GM23338 (cell line): Measurements from ENCODE around the gene SMIM14.

Experiments used
- CREB1 ChIP-seq: fragments of 250-450 bp; sonication (Bioruptor Pico); IDR thresholded peaks from 2 replicates; pipeline ENCODE4 v1.5.0; 2020; ENCODE audit warnings: low read depth, mild to moderate bottlenecking, moderate library complexity
- EZH2 ChIP-seq: fragments of 200-600 bp; sonication (generic); IDR thresholded peaks from one replicate; pipeline ENCODE4 v1.8.0; 2017; ENCODE audit warnings: antibody characterized with exemption, mild to moderate bottlenecking, low read depth; ENCODE audit not compliant: unreplicated experiment
- POLR2AphosphoS5 ChIP-seq: IDR thresholded peaks from 2 replicates; pipeline ENCODE4 v1.6.1; 2016; ENCODE audit warnings: antibody characterized with exemption, low read depth
- TF ChIP-seq, protein P1 (sequence below), 2 experiments: fragments of 200-600 bp in 1 of 2; sonication (generic) in 1 of 2; conservative IDR thresholded peaks; 2 replicates each; pipeline versions ENCODE4 v1.5.1 to v1.6.1; 2016 to 2017; ENCODE audit warnings: antibody characterized with exemption in 2 of 2, low read depth in 2 of 2, mild to moderate bottlenecking in 2 of 2, moderate library complexity in 1 of 2
- TF ChIP-seq, protein P2 (sequence below): IDR thresholded peaks from one replicate; pipeline ENCODE4 v1.6.1; 2018; ENCODE audit warnings: antibody characterized with exemption; ENCODE audit not compliant: unreplicated experiment

GRCh38 chr4:39543034-39543433 is 95.6 kb downstream of the SMIM14 start:
- TF ChIP-seq POLR2AphosphoS5 (no peak), CREB1 (CRISPR knock-in tag) (no peak), EZH2 (no peak)
- TF ChIP-seq, protein P1, sequence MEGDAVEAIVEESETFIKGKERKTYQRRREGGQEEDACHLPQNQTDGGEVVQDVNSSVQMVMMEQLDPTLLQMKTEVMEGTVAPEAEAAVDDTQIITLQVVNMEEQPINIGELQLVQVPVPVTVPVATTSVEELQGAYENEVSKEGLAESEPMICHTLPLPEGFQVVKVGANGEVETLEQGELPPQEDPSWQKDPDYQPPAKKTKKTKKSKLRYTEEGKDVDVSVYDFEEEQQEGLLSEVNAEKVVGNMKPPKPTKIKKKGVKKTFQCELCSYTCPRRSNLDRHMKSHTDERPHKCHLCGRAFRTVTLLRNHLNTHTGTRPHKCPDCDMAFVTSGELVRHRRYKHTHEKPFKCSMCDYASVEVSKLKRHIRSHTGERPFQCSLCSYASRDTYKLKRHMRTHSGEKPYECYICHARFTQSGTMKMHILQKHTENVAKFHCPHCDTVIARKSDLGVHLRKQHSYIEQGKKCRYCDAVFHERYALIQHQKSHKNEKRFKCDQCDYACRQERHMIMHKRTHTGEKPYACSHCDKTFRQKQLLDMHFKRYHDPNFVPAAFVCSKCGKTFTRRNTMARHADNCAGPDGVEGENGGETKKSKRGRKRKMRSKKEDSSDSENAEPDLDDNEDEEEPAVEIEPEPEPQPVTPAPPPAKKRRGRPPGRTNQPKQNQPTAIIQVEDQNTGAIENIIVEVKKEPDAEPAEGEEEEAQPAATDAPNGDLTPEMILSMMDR (conservative IDR thresholded peaks at IDR 0.05; ENCODE audit: low read depth in 2 of 2), result no peak
- TF ChIP-seq, protein P2, sequence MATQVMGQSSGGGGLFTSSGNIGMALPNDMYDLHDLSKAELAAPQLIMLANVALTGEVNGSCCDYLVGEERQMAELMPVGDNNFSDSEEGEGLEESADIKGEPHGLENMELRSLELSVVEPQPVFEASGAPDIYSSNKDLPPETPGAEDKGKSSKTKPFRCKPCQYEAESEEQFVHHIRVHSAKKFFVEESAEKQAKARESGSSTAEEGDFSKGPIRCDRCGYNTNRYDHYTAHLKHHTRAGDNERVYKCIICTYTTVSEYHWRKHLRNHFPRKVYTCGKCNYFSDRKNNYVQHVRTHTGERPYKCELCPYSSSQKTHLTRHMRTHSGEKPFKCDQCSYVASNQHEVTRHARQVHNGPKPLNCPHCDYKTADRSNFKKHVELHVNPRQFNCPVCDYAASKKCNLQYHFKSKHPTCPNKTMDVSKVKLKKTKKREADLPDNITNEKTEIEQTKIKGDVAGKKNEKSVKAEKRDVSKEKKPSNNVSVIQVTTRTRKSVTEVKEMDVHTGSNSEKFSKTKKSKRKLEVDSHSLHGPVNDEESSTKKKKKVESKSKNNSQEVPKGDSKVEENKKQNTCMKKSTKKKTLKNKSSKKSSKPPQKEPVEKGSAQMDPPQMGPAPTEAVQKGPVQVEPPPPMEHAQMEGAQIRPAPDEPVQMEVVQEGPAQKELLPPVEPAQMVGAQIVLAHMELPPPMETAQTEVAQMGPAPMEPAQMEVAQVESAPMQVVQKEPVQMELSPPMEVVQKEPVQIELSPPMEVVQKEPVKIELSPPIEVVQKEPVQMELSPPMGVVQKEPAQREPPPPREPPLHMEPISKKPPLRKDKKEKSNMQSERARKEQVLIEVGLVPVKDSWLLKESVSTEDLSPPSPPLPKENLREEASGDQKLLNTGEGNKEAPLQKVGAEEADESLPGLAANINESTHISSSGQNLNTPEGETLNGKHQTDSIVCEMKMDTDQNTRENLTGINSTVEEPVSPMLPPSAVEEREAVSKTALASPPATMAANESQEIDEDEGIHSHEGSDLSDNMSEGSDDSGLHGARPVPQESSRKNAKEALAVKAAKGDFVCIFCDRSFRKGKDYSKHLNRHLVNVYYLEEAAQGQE, result no peak
